Natural killer cell (primary cell): ENCODE data around the gene VAMP2. TPM values are rescaled to one million over a fixed set of nuclear protein-coding genes. Genes with fewer than 3 reads are reported as not detected.
A peak's percentile ranks its signal among the peaks of the same experiment; 100 is the strongest.

Experiments
- ATAC-seq, 3 donors: fragments of 150-1000 bp in 2 of 3; fragments of 200-7000 bp in 1 of 3; cut with Tn5 transposase; 1 replicate in 1 of 3; 2 replicates in 2 of 3; pipeline ENCODE4 v1.10.0; 2021; ENCODE audit warnings: mild to moderate bottlenecking in 2 of 3, moderate library complexity in 2 of 3
- DNase-seq, 2 donors: peaks; one replicate each; pipeline versions ENCODE4 v3.0.0 to v3.0.0-alpha.2; 2013 to 2021; ENCODE audit warnings: mixed read lengths in 1 of 2
- H3K27ac ChIP-seq: one replicate; pipeline ENCODE4 v1.5.1; 2013; ENCODE audit warnings: mild to moderate bottlenecking, low read length
- H3K27me3 ChIP-seq: one replicate; pipeline ENCODE4 v1.6.1; 2013; ENCODE audit warnings: low read length; ENCODE audit not compliant: control insufficient read depth, insufficient read depth
- H3K36me3 ChIP-seq: one replicate; pipeline ENCODE4 v1.6.1; 2013; ENCODE audit warnings: low read length; ENCODE audit not compliant: control insufficient read depth, insufficient read depth
- H3K4me1 ChIP-seq: one replicate; pipeline ENCODE4 v1.6.1; 2013; ENCODE audit warnings: low read length; ENCODE audit not compliant: control insufficient read depth, insufficient read depth
- H3K4me3 ChIP-seq: one replicate; pipeline ENCODE4 v1.5.1; 2013; ENCODE audit warnings: low read length
- H3K9me3 ChIP-seq: one replicate; pipeline ENCODE4 v1.6.1; 2013; ENCODE audit warnings: low read length; ENCODE audit not compliant: control insufficient read depth, insufficient read depth
- H3K27ac Mint-ChIP-seq, 2 donors: one replicate each; pipeline ENCODE4 v1.8.0; 2022; ENCODE audit warnings: mild to moderate bottlenecking in 2 of 2, mixed read lengths in 2 of 2, moderate library complexity in 1 of 2
- H3K27me3 Mint-ChIP-seq, 2 donors: one replicate each; pipeline ENCODE4 v1.8.0; 2022; ENCODE audit warnings: low read depth in 2 of 2, mixed read lengths in 2 of 2
- H3K36me3 Mint-ChIP-seq: one replicate; pipeline ENCODE4 v1.8.0; 2022; ENCODE audit warnings: mixed read lengths
- H3K4me1 Mint-ChIP-seq, 2 donors: one replicate each; pipeline ENCODE4 v1.8.0; 2022; ENCODE audit warnings: mixed read lengths in 2 of 2
- H3K4me3 Mint-ChIP-seq: one replicate; pipeline ENCODE4 v1.8.0; 2022; ENCODE audit warnings: mild to moderate bottlenecking, moderate library complexity, mixed read lengths
- H3K9me3 Mint-ChIP-seq, 2 donors: one replicate each; pipeline ENCODE4 v1.8.0; 2022; ENCODE audit warnings: mixed read lengths in 2 of 2
- CTCF ChIP-seq: fragments of 200-600 bp; IDR thresholded peaks from one replicate; pipeline ENCODE4 v1.8.0; 2022; ENCODE audit warnings: antibody characterized with exemption
- WGBS: methylation state at CpG from one replicate; pipeline ENCODE4 v1.1.7; 2013; ENCODE audit warnings: missing lambda C conversion rate; ENCODE audit not compliant: insufficient coverage; 5-methylcytosine and 5-hydroxymethylcytosine counted together
- intact Hi-C: fragments of 100-400 bp; cut with micrococcal nuclease; formaldehyde crosslinking; loops from one replicate; pipeline ENCODE4 v1.14.2; 2022
- total RNA-seq, 4 donors: library from RNA; stranded (reverse); fragments of 120-200 nt in 1 of 4; gene quantifications; one replicate each; pipeline versions ENCODE4 v1.2.3 to v1.2.4, GENCODE V29; 2013 to 2022

VAMP2 gene
- total RNA-seq, 3 donors from 2014 or later (not counting 1 experiment from before 2014, with no cell fraction given): 191 to 315 (median 234) TPM

GRCh38 chr17:8143581-8144400 is 19.0 kb downstream of the VAMP2 start:
- H3K4me1 Mint-ChIP-seq: peaks cover 0 to 26% of the 10 kb centered on the region in 2 donors
- H3K27me3 ChIP-seq: no peaks in the 10 kb centered on the region
- DNase-seq: peak in 1 of 2 donors; percentile 32
- intact Hi-C loops: no loop called here
- H3K27ac Mint-ChIP-seq: peak overlapping the region; percentile 59 to 81
- peaks cover 68% of the 10 kb centered on the region for H3K36me3 ChIP-seq
- no peaks in the 10 kb centered on the region for H3K36me3 Mint-ChIP-seq
- no peaks in the 10 kb centered on the region for H3K27me3 Mint-ChIP-seq
- no peak for TF ChIP-seq CTCF
- H3K9me3 ChIP-seq: no peaks in the 10 kb centered on the region
- no peak overlapping the region for H3K27ac ChIP-seq
- 94% methylated on average over 22 of the region's 22 CpGs for WGBS
- peak in 2 of 3 donors; percentile 0 to 1 for ATAC-seq
- H3K9me3 Mint-ChIP-seq: no peaks in the 10 kb centered on the region
- H3K4me1 ChIP-seq: peaks cover 15% of the 10 kb centered on the region
- no peak overlapping the region for H3K4me3 ChIP-seq
- H3K4me3 Mint-ChIP-seq: no peak overlapping the region

- Histone ChIP-seq H3K27me3 (no peaks in the 10 kb centered on the region), H3K27ac (no peak overlapping the region), H3K36me3 (peaks cover 61% of the 10 kb centered on the region), H3K4me1 (peaks cover 23% of the 10 kb centered on the region), H3K4me3 (no peak overlapping the region), H3K9me3 (no peaks in the 10 kb centered on the region)
- intact Hi-C loops: no loop called here
- Mint-ChIP-seq H3K27ac (peak overlapping the region; percentile 59 to 81), H3K9me3 (no peaks in the 10 kb centered on the region), H3K4me1 (peaks cover 0 to 26% of the 10 kb centered on the region in 2 donors), H3K36me3 (no peaks in the 10 kb centered on the region), H3K4me3 (no peak overlapping the region), H3K27me3 (no peaks in the 10 kb centered on the region)
- no peak for TF ChIP-seq CTCF
- peak in 1 of 2 donors; percentile 21 for DNase-seq
- WGBS: 95% methylated on average over 14 of the region's 15 CpGs
- no peak for ATAC-seq
Measured at GRCh38 chr17:8142887-8143580, 19.7 kb downstream of the VAMP2 start.

GRCh38 chr17:8142158-8142886 is 20.4 kb downstream of the VAMP2 start:
- Mint-ChIP-seq H3K36me3 (no peaks in the 10 kb centered on the region), H3K27me3 (no peaks in the 10 kb centered on the region), H3K9me3 (no peaks in the 10 kb centered on the region), H3K4me3 (peak overlapping the region; percentile 74), H3K27ac (no peak overlapping the region), H3K4me1 (peaks cover 0 to 20% of the 10 kb centered on the region in 2 donors)
- Histone ChIP-seq H3K27me3 (no peaks in the 10 kb centered on the region), H3K4me1 (peaks cover 28% of the 10 kb centered on the region), H3K36me3 (peaks cover 54% of the 10 kb centered on the region), H3K27ac (no peak overlapping the region), H3K4me3 (no peak overlapping the region), H3K9me3 (no peaks in the 10 kb centered on the region)
- ATAC-seq: no peak
- TF ChIP-seq CTCF: no peak
- intact Hi-C loops: no loop called here
- DNase-seq: peak in 1 of 2 donors; percentile 31
- WGBS: 97% methylated on average over 23 of the region's 23 CpGs
